H1 (cell line): Measurements from ENCODE around the gene CBY1. TPM values are rescaled to one million over a fixed set of nuclear protein-coding genes. Genes with fewer than 3 reads are reported as not detected.

Source experiments
- E2F6 ChIP-seq: IDR thresholded peaks from 2 replicates; pipeline ENCODE4 v1.6.1; 2012; ENCODE audit warnings: inconsistent platforms
- SP1 ChIP-seq: IDR thresholded peaks from 2 replicates; pipeline ENCODE4 v1.6.1; 2011; ENCODE audit warnings: low read depth, low read length
- polyA plus RNA-seq, 7 experiments: library from polyadenylated mRNA; depleted of rRNA in 3 of 7; stranded (reverse) in 5 of 7; unstranded in 2 of 7; fragments of >200 nt in 5 of 7; fragments of 200-250 nt in 2 of 7; gene quantifications; 1 replicate in 5 of 7; 2 replicates in 1 of 7; 4 replicates in 1 of 7; pipeline versions ENCODE4 v1.2.1 to v1.2.3, GENCODE V29; 2011 to 2013; ENCODE audit warnings: missing spikeins in 2 of 7, mixed read lengths in 2 of 7
- total RNA-seq: library from RNA; stranded (reverse); fragmentation: NEBNext Ultra II Directional; extraction: Animal tissue kit (Norgen Biotek cat#: 25700); gene quantifications from 2 replicates; pipeline ENCODE4 v1.2.1, GENCODE V29; 2021

CBY1 gene
- total and polyA plus RNA-seq, 2 of the 8 experiments (the other 6 are each of a cell fraction or from before 2014, with no cell fraction given) = 23.2 to 30.2 TPM

GRCh38 chr22:38675833-38676232, 19.4 kb downstream of the CBY1 start (continued):
- TF ChIP-seq E2F6 = no peak
- TF ChIP-seq SP1 = no peak
